RPMI7951 (cell line): ENCODE measurements around the gene S100A5. TPM values are rescaled to one million over a fixed set of nuclear protein-coding genes. Genes with fewer than 3 reads are reported as not detected.
A peak's percentile ranks its signal among the peaks of the same experiment; 100 is the strongest.
"Not testable (repeated sequence)": the region's sequence is repeated elsewhere in the genome, so short reads cannot be mapped to it uniquely, and the experiment has no call there.

Experiments
- DNase-seq: peaks from one replicate; pipeline ENCODE4 v3.0.0-alpha.2; 2012; ENCODE audit warnings: low read depth
- total RNA-seq: library from RNA; depleted of rRNA; stranded (reverse); fragments of >200 nt; shearing (Covaris generic); gene quantifications from 2 replicates; pipeline ENCODE4 v1.2.3, GENCODE V29; 2014

S100A5 gene
- total RNA-seq, 1 experiment from 2014 or later: 2.2 TPM

GRCh38 chr1:153566414-153567371 lies 26.0 kb upstream of the S100A5 start:
- DNase-seq: peak; percentile 99

DNA sequence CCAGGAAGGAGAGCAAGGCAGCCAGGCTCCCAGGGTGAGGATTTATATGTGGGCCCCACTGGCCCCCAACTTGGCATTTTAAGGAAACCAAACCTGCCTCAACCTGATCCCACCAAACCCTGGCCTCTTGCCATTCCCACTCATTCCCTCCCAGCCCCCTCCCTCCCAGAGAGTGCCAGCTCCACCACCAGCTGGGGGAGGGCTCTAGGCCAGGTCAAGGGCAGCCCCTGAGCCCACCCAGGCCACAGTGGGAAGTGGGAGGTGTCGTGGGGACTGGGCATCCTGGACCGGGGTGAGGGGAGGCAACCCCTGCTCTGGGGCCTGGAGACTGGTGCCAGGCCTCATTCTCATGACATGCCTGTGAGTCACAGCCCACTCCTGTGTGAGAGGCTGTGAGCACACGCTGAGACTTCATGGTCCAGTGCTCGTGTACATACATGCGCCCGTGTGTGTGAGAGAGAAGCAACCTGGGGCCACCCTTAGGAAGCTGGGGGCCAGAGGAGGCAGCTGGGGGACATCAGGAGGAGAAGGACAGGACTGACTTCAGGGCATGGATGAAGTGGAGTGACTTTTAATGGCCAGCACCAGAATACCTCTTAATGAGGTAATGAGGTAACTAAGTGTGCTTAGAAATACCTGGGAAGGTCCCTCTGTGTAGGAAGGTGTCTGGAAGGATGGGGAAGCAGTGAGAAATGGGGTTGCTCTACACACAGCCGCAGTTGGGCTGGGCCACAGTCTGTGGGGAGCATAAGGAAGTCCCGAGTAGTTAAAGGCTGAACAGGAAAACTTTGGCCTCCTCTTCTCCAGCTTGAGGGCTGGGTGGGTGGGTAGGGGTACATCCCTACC lies 25.0 kb upstream of the S100A5 start, which contains the start of gene S100A2:
Gene S100A2 (minus strand): TSS at position 316 of the 846 bp plus-strand sequence. CDS start 1,967 bp downstream, outside the sequence.
- peak; percentile 94 for DNase-seq

DNA sequence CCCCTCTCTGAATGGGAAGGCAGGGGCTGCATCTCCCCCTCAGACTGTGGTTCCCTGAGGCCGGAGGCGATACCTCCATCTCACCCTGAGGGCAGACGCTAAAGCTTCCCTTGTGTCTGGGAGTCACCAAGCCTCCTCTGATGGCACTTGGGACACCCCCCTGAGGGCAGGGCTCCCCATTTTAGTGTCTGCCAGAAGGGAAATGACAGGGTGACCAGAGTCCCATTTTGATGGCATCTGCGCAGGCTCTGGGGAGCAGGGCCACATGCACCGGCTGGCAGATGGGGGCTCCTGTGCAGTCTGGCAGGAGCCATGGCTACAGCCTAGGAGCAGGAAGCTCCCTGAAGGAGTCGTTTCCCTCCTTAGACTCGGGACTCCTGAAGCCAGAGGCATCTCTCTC lies 23.3 kb upstream of the S100A5 start:
- no peak for DNase-seq

GRCh38 chr1:153563483-153563901 lies 22.8 kb upstream of the S100A5 start:
- no peak for DNase-seq

GRCh38 chr1:153562021-153562420 lies 21.3 kb upstream of the S100A5 start:
- not testable (repeated sequence) for DNase-seq

DNA sequence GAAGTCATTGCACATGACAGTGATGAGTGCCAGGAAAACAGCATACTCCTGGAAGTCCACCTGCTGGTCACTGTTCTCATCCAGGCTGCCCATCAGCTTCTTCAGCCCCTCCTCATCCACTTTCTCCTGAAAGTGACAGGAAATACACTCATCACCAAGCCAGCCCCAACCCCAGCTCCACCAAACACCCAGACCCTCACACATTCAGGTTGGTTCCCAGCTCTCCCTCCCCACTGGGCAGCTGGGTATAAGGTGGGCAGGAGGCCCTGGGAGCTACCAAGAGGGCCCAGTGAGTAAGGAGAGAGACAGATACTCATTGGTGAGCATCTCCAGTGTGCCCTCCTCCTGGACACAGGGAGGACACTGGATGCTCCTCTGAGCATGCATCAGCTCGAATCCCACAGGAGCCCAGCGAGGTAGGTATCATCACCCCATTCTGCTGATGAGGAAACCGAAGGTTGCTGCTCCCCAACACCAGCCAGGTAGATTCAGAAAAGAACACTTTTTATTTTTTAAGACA lies 20.8 kb upstream of the S100A5 start:
- no peak for DNase-seq

- no peak for DNase-seq
These were observed 20.2 kb upstream of the S100A5 start for GRCh38 chr1:153560771-153561465.

GRCh38 chr1:153560241-153560640 lies 19.5 kb upstream of the S100A5 start:
- no peak for DNase-seq

DNA sequence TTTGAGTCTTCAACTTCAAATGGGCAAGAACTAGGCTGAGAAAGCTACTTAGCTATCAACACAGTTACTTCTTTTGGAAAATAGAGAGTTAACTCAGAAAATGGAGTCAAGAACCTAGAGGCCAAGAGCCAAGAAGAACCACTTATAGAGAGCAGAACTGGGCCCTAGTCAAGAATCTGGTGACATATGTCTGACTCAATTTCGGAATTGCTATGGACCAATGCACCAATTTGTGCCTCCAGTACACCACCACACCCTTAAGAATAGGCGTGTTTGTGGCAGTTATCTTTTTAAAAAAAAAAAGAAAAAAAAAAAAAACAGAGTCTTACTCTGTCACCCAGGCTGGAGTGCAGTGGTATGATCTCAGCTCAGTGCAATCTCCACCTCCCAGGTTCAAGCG lies 17.1 kb upstream of the S100A5 start:
- no peak for DNase-seq

- no peak for DNase-seq
These were observed 15.6 kb upstream of the S100A5 start for GRCh38 chr1:153556348-153556747.

GRCh38 chr1:153553830-153554541 lies 13.3 kb upstream of the S100A5 start:
- DNase-seq: no peak

- no peak for DNase-seq
These were observed 12.4 kb upstream of the S100A5 start for GRCh38 chr1:153553096-153553495.

GRCh38 chr1:153552335-153552734 lies 11.6 kb upstream of the S100A5 start:
- no peak for DNase-seq

GRCh38 chr1:153550827-153551500 lies 10.2 kb upstream of the S100A5 start:
- DNase-seq: no peak

GRCh38 chr1:153550398-153550758 lies 9.6 kb upstream of the S100A5 start:
- no peak for DNase-seq

DNA sequence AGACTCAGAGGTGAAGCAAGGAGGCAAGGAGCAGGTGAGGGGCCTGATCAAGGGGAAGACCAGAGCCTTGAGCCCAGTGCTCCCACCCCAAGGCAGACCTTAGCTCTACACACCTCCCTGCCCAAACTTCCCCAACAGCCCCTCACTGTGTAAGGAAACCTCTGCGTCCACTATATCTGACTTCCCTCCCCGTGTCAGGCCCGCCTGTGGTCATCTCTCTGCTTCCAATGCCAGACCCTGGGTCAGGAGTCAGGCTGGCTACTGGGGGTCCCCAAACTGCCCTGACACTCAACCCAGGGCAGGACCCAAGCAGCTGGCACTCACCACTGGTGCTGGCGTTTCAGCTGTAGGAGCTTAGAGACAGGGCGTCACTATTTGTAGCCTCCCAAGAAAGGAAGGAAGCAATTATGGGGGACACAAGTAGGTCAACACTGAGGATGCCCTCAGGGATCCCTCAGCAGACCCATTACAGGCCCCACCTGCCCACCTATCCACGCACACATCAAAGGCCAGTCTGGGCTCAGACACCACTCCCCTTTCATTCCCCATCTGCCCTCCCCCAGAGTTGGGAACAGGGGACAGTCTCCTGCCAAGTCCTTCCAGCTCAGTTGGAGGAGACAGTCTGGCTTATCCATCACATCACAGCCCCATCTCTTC lies 9.1 kb upstream of the S100A5 start:
- no peak for DNase-seq

GRCh38 chr1:153548722-153549688 lies 8.3 kb upstream of the S100A5 start, which contains the start of gene S100A3:
Gene S100A3 (minus strand): TSS chr1:153549258. CDS start chr1:153548485, 773 bp downstream.
- DNase-seq: peak; percentile 92
